Measurements from ENCODE around the gene POLD1. TPM values are rescaled to one million over a fixed set of nuclear protein-coding genes. Genes with fewer than 3 reads are reported as not detected.
"Not testable (repeated sequence)": the region's sequence is repeated elsewhere in the genome, so short reads cannot be mapped to it uniquely, and the experiment has no call there.

POLD1 gene
- polyA plus RNA-seq, 1 donor from 2014 or later, result 32.8 TPM

- H3K4me3 Mint-ChIP-seq, result peak overlapping the region in 2 of 4 donors; percentile 20 to 23
- H3K9me3 Mint-ChIP-seq, result no peaks in the 10 kb centered on the region
- peak overlapping the region in 2 of 3 donors; percentile 31 to 97 for H3K27ac Mint-ChIP-seq
- H3K4me1 Mint-ChIP-seq, result peaks cover 19 to 34% (median 28%) of the 10 kb centered on the region in 3 donors
- no peaks in the 10 kb centered on the region for H3K27me3 Mint-ChIP-seq
- H3K36me3 Mint-ChIP-seq, result peaks cover 7% of the 10 kb centered on the region
Measured at GRCh38 chr19:50425581-50425980, 41.4 kb downstream of the POLD1 start.

GRCh38 chr19:50427318-50427925, 43.3 kb downstream of the POLD1 start:
- H3K4me3 Mint-ChIP-seq, result peak overlapping the region; percentile 30 to 90 (median 79)
- H3K36me3 Mint-ChIP-seq, result no peaks in the 10 kb centered on the region
- peak overlapping the region; percentile 76 to 100 (median 97) for H3K27ac Mint-ChIP-seq
- H3K9me3 Mint-ChIP-seq, result no peaks in the 10 kb centered on the region
- peaks cover 21 to 34% (median 31%) of the 10 kb centered on the region in 3 donors for H3K4me1 Mint-ChIP-seq
- H3K27me3 Mint-ChIP-seq, result no peaks in the 10 kb centered on the region

- Mint-ChIP-seq H3K27me3 (no peaks in the 10 kb centered on the region), H3K4me1 (peaks cover 24 to 38% (median 31%) of the 10 kb centered on the region in 3 donors), H3K36me3 (no peaks in the 10 kb centered on the region), H3K4me3 (peak overlapping the region; percentile 21 to 90 (median 79)), H3K9me3 (no peaks in the 10 kb centered on the region), H3K27ac (peak overlapping the region; percentile 97 to 100 (median 100))
Measured at GRCh38 chr19:50427997-50428425, 43.9 kb downstream of the POLD1 start.

- Mint-ChIP-seq H3K4me1 (peaks cover 25 to 39% (median 34%) of the 10 kb centered on the region in 3 donors), H3K27me3 (no peaks in the 10 kb centered on the region), H3K36me3 (no peaks in the 10 kb centered on the region), H3K27ac (peak overlapping the region; percentile 97 to 100 (median 100)), H3K4me3 (peak overlapping the region; percentile 13 to 90 (median 53)), H3K9me3 (no peaks in the 10 kb centered on the region)
Measured at GRCh38 chr19:50428772-50429463, 44.8 kb downstream of the POLD1 start.

- peak overlapping the region; percentile 90 to 96 (median 91) for H3K4me3 Mint-ChIP-seq
- H3K27me3 Mint-ChIP-seq, result no peaks in the 10 kb centered on the region
- H3K9me3 Mint-ChIP-seq, result no peaks in the 10 kb centered on the region
- peak overlapping the region; percentile 97 to 100 (median 100) for H3K27ac Mint-ChIP-seq
- peaks cover 30 to 44% (median 39%) of the 10 kb centered on the region in 3 donors for H3K4me1 Mint-ChIP-seq
- H3K36me3 Mint-ChIP-seq, result no peaks in the 10 kb centered on the region
Measured at GRCh38 chr19:50430888-50431342, 46.8 kb downstream of the POLD1 start.

GRCh38 chr19:50431343-50432220, 47.4 kb downstream of the POLD1 start:
- peak overlapping the region; percentile 90 to 96 (median 91) for H3K4me3 Mint-ChIP-seq
- peak overlapping the region; percentile 97 to 100 (median 100) for H3K27ac Mint-ChIP-seq
- H3K9me3 Mint-ChIP-seq, result no peaks in the 10 kb centered on the region
- no peaks in the 10 kb centered on the region for H3K27me3 Mint-ChIP-seq
- no peaks in the 10 kb centered on the region for H3K36me3 Mint-ChIP-seq
- peaks cover 30 to 44% (median 39%) of the 10 kb centered on the region in 3 donors for H3K4me1 Mint-ChIP-seq

GRCh38 chr19:50432221-50433028, 48.3 kb downstream of the POLD1 start, which contains the start of gene MYBPC2:
Gene MYBPC2, plus strand, starts transcription at chr19:50432892. Its CDS starts 62 bp downstream, at chr19:50432954.
- Mint-ChIP-seq H3K4me1 (peaks cover 30 to 44% (median 41%) of the 10 kb centered on the region in 3 donors), H3K27ac (peak within 1 kb of the TSS; percentile 97 to 100 (median 100)), H3K4me3 (peak within 1 kb of the TSS; percentile 90 to 96 (median 91)), H3K9me3 (no peaks in the 10 kb centered on the region), H3K36me3 (no peaks in the 10 kb centered on the region), H3K27me3 (no peaks in the 10 kb centered on the region)

- Mint-ChIP-seq H3K9me3 (no peaks in the 10 kb centered on the region), H3K36me3 (no peaks in the 10 kb centered on the region), H3K4me3 (peak overlapping the region; percentile 78 to 94 (median 88)), H3K27me3 (no peaks in the 10 kb centered on the region), H3K27ac (peak overlapping the region; percentile 89 to 95 (median 95)), H3K4me1 (peaks cover 30 to 42% (median 37%) of the 10 kb centered on the region in 3 donors)
Measured at GRCh38 chr19:50433201-50434180, 49.3 kb downstream of the POLD1 start.

- Mint-ChIP-seq H3K4me1 (peaks cover 25 to 35% (median 32%) of the 10 kb centered on the region in 3 donors), H3K36me3 (no peaks in the 10 kb centered on the region), H3K9me3 (no peaks in the 10 kb centered on the region), H3K27ac (peak overlapping the region in 2 of 3 donors; percentile 95), H3K27me3 (no peaks in the 10 kb centered on the region), H3K4me3 (peak overlapping the region; percentile 52 to 91 (median 88))
Measured at GRCh38 chr19:50434525-50434924, 50.4 kb downstream of the POLD1 start.

GRCh38 chr19:50435221-50435620, 51.1 kb downstream of the POLD1 start:
- Mint-ChIP-seq H3K4me3 (no peak overlapping the region), H3K27ac (peak overlapping the region in 1 of 3 donors; percentile 10), H3K4me1 (peaks cover 22 to 30% (median 27%) of the 10 kb centered on the region in 3 donors), H3K36me3 (no peaks in the 10 kb centered on the region), H3K9me3 (no peaks in the 10 kb centered on the region), H3K27me3 (no peaks in the 10 kb centered on the region)

- H3K36me3 Mint-ChIP-seq, result no peaks in the 10 kb centered on the region
- H3K4me3 Mint-ChIP-seq, result no peak overlapping the region
- no peaks in the 10 kb centered on the region for H3K9me3 Mint-ChIP-seq
- no peaks in the 10 kb centered on the region for H3K27me3 Mint-ChIP-seq
- H3K4me1 Mint-ChIP-seq, result peaks cover 21 to 29% (median 26%) of the 10 kb centered on the region in 3 donors
- H3K27ac Mint-ChIP-seq, result peak overlapping the region in 1 of 3 donors; percentile 10
Measured at GRCh38 chr19:50435627-50436026, 51.5 kb downstream of the POLD1 start.

GRCh38 chr19:50437862-50438449, 53.8 kb downstream of the POLD1 start:
- peaks cover 12 to 17% (median 17%) of the 10 kb centered on the region in 3 donors for H3K4me1 Mint-ChIP-seq
- no peaks in the 10 kb centered on the region for H3K36me3 Mint-ChIP-seq
- no peaks in the 10 kb centered on the region for H3K9me3 Mint-ChIP-seq
- peak overlapping the region in 1 of 3 donors; percentile 50 for H3K27ac Mint-ChIP-seq
- no peak overlapping the region for H3K4me3 Mint-ChIP-seq
- H3K27me3 Mint-ChIP-seq, result no peaks in the 10 kb centered on the region

GRCh38 chr19:50439130-50439529, 55.0 kb downstream of the POLD1 start:
- H3K27me3 Mint-ChIP-seq, H3K4me1 Mint-ChIP-seq, H3K36me3 Mint-ChIP-seq, H3K27ac Mint-ChIP-seq, H3K9me3 Mint-ChIP-seq, H3K4me3 Mint-ChIP-seq: not testable (repeated sequence)
